Occipital lobe (tissue), 2 donors: ENCODE measurements around the gene SYTL3. TPM values are rescaled to one million over a fixed set of nuclear protein-coding genes. Genes with fewer than 3 reads are reported as not detected.
"Not testable (repeated sequence)": the region's sequence is repeated elsewhere in the genome, so short reads cannot be mapped to it uniquely, and the experiment has no call there.

Experiments used
- DNase-seq: peaks from one replicate; lab custom pipeline; 2025; lab: John Stamatoyannopoulos, UW
- total RNA-seq: library from RNA; depleted of rRNA; stranded (reverse); fragments of >200 nt; gene quantifications from one replicate; pipeline ENCODE4 v1.2.3, GENCODE V29; 2014

SYTL3 gene
- total RNA-seq, 1 donor from 2014 or later = 2.0 TPM

- DNase-seq = no peak
Measured at GRCh38 chr6:158789115-158789917, 139.5 kb downstream of the SYTL3 start.

- DNase-seq = no peak
Measured at GRCh38 chr6:158791274-158791855, 141.5 kb downstream of the SYTL3 start.

GRCh38 chr6:158792505-158792904, 142.7 kb downstream of the SYTL3 start:
- DNase-seq = not testable (repeated sequence)

- DNase-seq = no peak
Measured at GRCh38 chr6:158793432-158793831, 143.6 kb downstream of the SYTL3 start.

GRCh38 chr6:158795516-158795915, 145.7 kb downstream of the SYTL3 start:
- DNase-seq = no peak

- no peak for DNase-seq
Measured at GRCh38 chr6:158796353-158796752, 146.5 kb downstream of the SYTL3 start.

GRCh38 chr6:158797331-158798310, 147.8 kb downstream of the SYTL3 start:
- DNase-seq = no peak

- DNase-seq = no peak
Measured at GRCh38 chr6:158798311-158798710, 148.5 kb downstream of the SYTL3 start.

GRCh38 chr6:158799051-158799792, 149.4 kb downstream of the SYTL3 start:
- DNase-seq = no peak

- DNase-seq = no peak
Measured at GRCh38 chr6:158801655-158802294, 151.9 kb downstream of the SYTL3 start.

GRCh38 chr6:158803733-158804143, 153.9 kb downstream of the SYTL3 start:
- no peak for DNase-seq

GRCh38 chr6:158804207-158804606, 154.4 kb downstream of the SYTL3 start:
- no peak for DNase-seq

- DNase-seq = no peak
Measured at GRCh38 chr6:158805698-158806377, 156.0 kb downstream of the SYTL3 start.

GRCh38 chr6:158807515-158808441, 157.9 kb downstream of the SYTL3 start:
- DNase-seq = no peak

GRCh38 chr6:158808442-158808833, 158.6 kb downstream of the SYTL3 start:
- no peak for DNase-seq

GRCh38 chr6:158808941-158809678, 159.3 kb downstream of the SYTL3 start:
- no peak for DNase-seq

GRCh38 chr6:158810155-158811095, 160.6 kb downstream of the SYTL3 start:
- DNase-seq = no peak
